HepG2 (cell line): Measurements from ENCODE around the gene TACR3. TPM values are rescaled to one million over a fixed set of nuclear protein-coding genes. Genes with fewer than 3 reads are reported as not detected.
A peak's percentile ranks its signal among the peaks of the same experiment; 100 is the strongest.

ENCODE experiments used
- ATAC-seq: fragments of 200-7000 bp; cut with Tn5 transposase; 3 replicates; pipeline ENCODE4 v1.9.1; 2020; ENCODE audit warnings: mild to moderate bottlenecking, moderate library complexity
- BruUV-seq: library from RNA; stranded (reverse); fragments of 400-500 nt; replicated peaks from 2 replicates; lab custom pipeline; 2021; lab: Mats Ljungman, UMichigan
- CTCF ChIA-PET: fragments of 300-600 bp; formaldehyde crosslinking; extraction: SDS; loops from one replicate; lab custom pipeline; 2021; ENCODE audit warnings: low total read pairs, inconsistent platforms, low intra/inter-chr PET ratio; lab: Yijun Ruan, JAX
- POLR2A ChIA-PET: fragments of 350-600 bp; sonication (Branson Sonifier 250); formaldehyde crosslinking; loops from one replicate; lab custom pipeline; 2020; ENCODE audit warnings: antibody characterized with exemption, inconsistent platforms; lab: Yijun Ruan, JAX
- DNase-seq: peaks from one replicate; pipeline ENCODE4 v3.0.0-alpha.2; 2015; ENCODE audit warnings: low spot score
- FAIRE-seq: peaks from 3 replicates; lab custom pipeline; 2011; peaks lifted over from hg19 to GRCh38; lab: Jason Lieb, UNC
- H2AFZ ChIP-seq: one replicate; pipeline ENCODE4 v1.6.1; 2011; ENCODE audit warnings: low read length, inconsistent platforms
- H3K27ac ChIP-seq: fragments of 300-600 bp; 3 replicates; pipeline ENCODE4 v1.8.0; 2011; ENCODE audit warnings: mixed run types, mild to moderate bottlenecking, mixed read lengths, low read length, inconsistent platforms; ENCODE audit not compliant: insufficient read depth; ENCODE audit errors: extremely low read length
- H3K27me3 ChIP-seq, 2 experiments: fragments of 200-600 bp in 1 of 2; 2 replicates in 1 of 2; 3 replicates in 1 of 2; pipeline versions ENCODE4 v1.6.0 to v1.8.0; 2011; ENCODE audit warnings: low read length in 2 of 2, mild to moderate bottlenecking in 2 of 2, moderate library complexity in 2 of 2, inconsistent platforms in 1 of 2; ENCODE audit not compliant: insufficient read depth in 2 of 2, control insufficient read depth in 1 of 2
- H3K36me3 ChIP-seq, 2 experiments: fragments of 200-600 bp in 1 of 2; replicated peaks in 1 of 2; 2 replicates in 1 of 2; 3 replicates in 1 of 2; pipeline versions ENCODE4 v1.5.1 to v1.8.0; 2011; ENCODE audit warnings: low read length in 2 of 2, inconsistent platforms in 1 of 2; ENCODE audit not compliant: insufficient read depth in 2 of 2, control insufficient read depth in 1 of 2
- H3K4me1 ChIP-seq: 2 replicates; pipeline ENCODE4 v1.5.1; 2012; ENCODE audit warnings: low read length, inconsistent platforms; ENCODE audit not compliant: insufficient read depth
- H3K4me2 ChIP-seq: 2 replicates; pipeline ENCODE4 v1.6.0; 2011; ENCODE audit warnings: low read depth, low read length, inconsistent platforms
- H3K4me3 ChIP-seq, 3 experiments: fragments of 200-600 bp in 1 of 3; sonication (generic), shearing (Covaris generic) in 1 of 3; replicated peaks in 1 of 3; 2 replicates each; pipeline ENCODE4 v1.5.1; 2011 to 2016; ENCODE audit warnings: low read length in 3 of 3, inconsistent platforms in 2 of 3, low read depth in 2 of 3, mild to moderate bottlenecking in 2 of 3, control low read depth in 1 of 3, mixed read lengths in 1 of 3; ENCODE audit not compliant: insufficient read depth in 1 of 3
- H3K79me2 ChIP-seq: one replicate; pipeline ENCODE4 v1.6.1; 2011; ENCODE audit warnings: low read length, inconsistent platforms; ENCODE audit not compliant: insufficient read depth
- H3K9ac ChIP-seq: 2 replicates; pipeline ENCODE4 v1.6.0; 2011; ENCODE audit warnings: mild to moderate bottlenecking, low read depth, low read length, inconsistent platforms; ENCODE audit not compliant: insufficient read depth
- H3K9me3 ChIP-seq: 2 replicates; pipeline ENCODE4 v1.5.1; 2012; ENCODE audit warnings: mild to moderate bottlenecking, low read length
- H4K20me1 ChIP-seq: 2 replicates; pipeline ENCODE4 v1.6.0; 2011; ENCODE audit warnings: inconsistent platforms, mild to moderate bottlenecking, low read length, moderate library complexity; ENCODE audit not compliant: insufficient read depth
- ATF3 ChIP-seq: sonication (generic); formaldehyde crosslinking; IDR thresholded peaks from 2 replicates; pipeline ENCODE4 v1.4.0; 2020; ENCODE audit warnings: missing genetic modification reagents
- DDIT3 ChIP-seq: sonication (generic); formaldehyde crosslinking; IDR thresholded peaks from 2 replicates; pipeline ENCODE4 v1.4.0; 2020; ENCODE audit warnings: mild to moderate bottlenecking, missing genetic modification reagents
- EHMT2 ChIP-seq: fragments of 200-600 bp; sonication (generic); IDR thresholded peaks from 2 replicates; pipeline ENCODE4 v1.7.0; 2017; ENCODE audit warnings: antibody characterized with exemption, low read depth, low read length, borderline replicate concordance
- FOSL2 ChIP-seq: sonication (generic); formaldehyde crosslinking; IDR thresholded peaks from 2 replicates; pipeline ENCODE4 v1.4.0; 2020; ENCODE audit warnings: missing genetic modification reagents
- FOXA3 ChIP-seq: IDR thresholded peaks from 2 replicates; pipeline ENCODE4 v1.6.1; 2016; ENCODE audit warnings: missing genetic modification reagents, missing compliant biosample characterization
- FOXO4 ChIP-seq: sonication (generic); formaldehyde crosslinking; conservative IDR thresholded peaks from 2 replicates; pipeline ENCODE4 v1.8.1; 2023; ENCODE audit warnings: missing genetic modification reagents
- KMT2B ChIP-seq: IDR thresholded peaks from 2 replicates; pipeline ENCODE4 v1.6.1; 2016; ENCODE audit warnings: missing genetic modification reagents, missing compliant biosample characterization
- MAFF ChIP-seq: IDR thresholded peaks from 2 replicates; pipeline ENCODE4 v1.6.1; 2011; ENCODE audit warnings: low read depth, low read length, improper control_type of control experiment
- MAFK ChIP-seq, 2 experiments: IDR thresholded peaks in 1 of 2; conservative IDR thresholded peaks in 1 of 2; 2 replicates each; pipeline ENCODE4 v1.6.1; 2011; ENCODE audit warnings: improper control_type of control experiment in 2 of 2, low read length in 2 of 2
- NFE2 ChIP-seq: sonication (generic); formaldehyde crosslinking; IDR thresholded peaks from 2 replicates; pipeline ENCODE4 v1.4.0; 2020; ENCODE audit warnings: missing genetic modification reagents
- NFE2L2 ChIP-seq: fragments of 150-350 bp; IDR thresholded peaks from 2 replicates; pipeline ENCODE4 v1.6.1; 2014; ENCODE audit warnings: low read length
- SIX4 ChIP-seq: sonication (generic); formaldehyde crosslinking; IDR thresholded peaks from 2 replicates; pipeline ENCODE4 v1.4.0; 2020; ENCODE audit warnings: missing genetic modification reagents
- SOX6 ChIP-seq, 2 experiments: fragments of 450-650 bp in 1 of 2; sonication (generic) in 1 of 2; formaldehyde crosslinking in 1 of 2; IDR thresholded peaks; 2 replicates each; pipeline versions ENCODE4 v1.4.0 to v1.6.1; 2017 to 2020; ENCODE audit warnings: antibody characterized with exemption in 1 of 2, mild to moderate bottlenecking in 1 of 2, missing genetic modification reagents in 1 of 2
- ZFX ChIP-seq: sonication (generic); formaldehyde crosslinking; IDR thresholded peaks from 2 replicates; pipeline ENCODE4 v1.4.0; 2020; ENCODE audit warnings: mild to moderate bottlenecking, low read depth, missing genetic modification reagents, moderate library complexity
- ZNF713 ChIP-seq: sonication (generic); formaldehyde crosslinking; IDR thresholded peaks from 2 replicates; pipeline ENCODE4 v1.4.0; 2020; ENCODE audit warnings: mild to moderate bottlenecking, missing genetic modification reagents
- ZNF784 ChIP-seq: sonication (generic); formaldehyde crosslinking; IDR thresholded peaks from 2 replicates; pipeline ENCODE4 v1.5.1; 2020; ENCODE audit warnings: missing genetic modification reagents, mild to moderate bottlenecking, borderline replicate concordance
- ZNF883 ChIP-seq: sonication (generic); formaldehyde crosslinking; IDR thresholded peaks from 2 replicates; pipeline ENCODE4 v1.5.1; 2020; ENCODE audit warnings: mild to moderate bottlenecking, missing genetic modification reagents; ENCODE audit errors: not compliant biosample characterization
- WGBS: methylation state at CpG from one replicate; pipeline ENCODE4 v1.1.6; 2017; ENCODE audit warnings: low lambda C conversion rate; 5-methylcytosine and 5-hydroxymethylcytosine counted together
- in situ Hi-C: cut with HindIII; loops from 2 replicates; pipeline ENCODE4 v1.10.0; 2017; ENCODE audit warnings: low pct_unique_long_range_greater_than_20kb; ENCODE audit not compliant: extremely low pct_ligation_motif_present
- intact Hi-C: fragments of 100-400 bp; cut with micrococcal nuclease; formaldehyde crosslinking; loops from one replicate; pipeline ENCODE4 v1.10.0; 2022; ENCODE audit not compliant: unreplicated experiment
- polyA plus RNA-seq, 8 experiments: library from polyadenylated mRNA; depleted of rRNA in 3 of 8; stranded (reverse) in 7 of 8; unstranded in 1 of 8; fragments of >200 nt; fragmentation: Illumina TruSeq in 4 of 8; extraction: Trizol in 4 of 8; gene quantifications; 2 replicates each; pipeline versions ENCODE4 v1.2.1 to v1.2.3, GENCODE V29; 2011 to 2016; ENCODE audit warnings: low read depth in 4 of 8, missing spikeins in 1 of 8, mixed read lengths in 1 of 8; ENCODE audit not compliant: insufficient read depth in 1 of 8
- total RNA-seq, 5 experiments: library from RNA; depleted of rRNA; stranded (reverse); fragments of >200 nt; fragmentation: Illumina TruSeq; extraction: Trizol; gene quantifications; 2 replicates each; pipeline ENCODE4 v1.2.3, GENCODE V29; 2016; ENCODE audit warnings: low read depth in 1 of 5

Gene TACR3
- total and polyA plus RNA-seq, 2 of the 13 experiments (the other 11 are each of a cell fraction or from before 2014, with no cell fraction given), result not detected

- POLR2A ChIA-PET, result no interaction called here
- no peak overlapping the region for H3K4me3 ChIP-seq
- no peaks in the 10 kb centered on the region for H3K9me3 ChIP-seq
- H3K36me3 ChIP-seq, result no peaks in the 10 kb centered on the region
- no peak overlapping the region for H3K9ac ChIP-seq
- H3K27me3 ChIP-seq, result no peaks in the 10 kb centered on the region; a peak in 1 of 5 replicates
- DNase-seq, result no peak
- CTCF ChIA-PET, result no interaction called here
- TF ChIP-seq EHMT2 (no peak), SIX4 (CRISPR knock-in tag) (no peak), SOX6 (IDR thresholded peaks at IDR 0.05) (no peak), SOX6 (CRISPR knock-in tag; IDR thresholded peaks at IDR 0.05) (no peak), ZNF784 (CRISPR knock-in tag) (no peak), FOXO4 (CRISPR knock-in tag) (no peak), ZNF883 (no peak)
- in situ Hi-C loops (no loop called here), intact Hi-C loops (no loop called here)
- no peak overlapping the region for H2AFZ ChIP-seq
- no TSS peak for BruUV-seq
- no peak overlapping the region for H3K4me2 ChIP-seq
- no peaks in the 10 kb centered on the region for H3K79me2 ChIP-seq
- ATAC-seq, result no peak
- H3K27ac ChIP-seq, result no peak overlapping the region
- FAIRE-seq, result no peak
- no peaks in the 10 kb centered on the region for H3K4me1 ChIP-seq
- H4K20me1 ChIP-seq, result no peaks in the 10 kb centered on the region
Measured at GRCh38 chr4:103756741-103757140, 37.0 kb upstream of the TACR3 start.

- Histone ChIP-seq H2AFZ (no peak overlapping the region), H3K36me3 (no peaks in the 10 kb centered on the region), H3K4me2 (no peak overlapping the region), H3K79me2 (no peaks in the 10 kb centered on the region), H3K4me1 (no peaks in the 10 kb centered on the region), H3K27me3 (no peaks in the 10 kb centered on the region; a peak in 1 of 5 replicates), H3K27ac (no peak overlapping the region), H3K9me3 (no peaks in the 10 kb centered on the region), H3K4me3 (no peak overlapping the region), H3K9ac (no peak overlapping the region), H4K20me1 (no peaks in the 10 kb centered on the region)
- ChIA-PET CTCF (no interaction called here), POLR2A (no interaction called here)
- BruUV-seq, result no TSS peak
- FAIRE-seq (no peak), ATAC-seq (no peak), DNase-seq (peak; percentile 23)
- in situ Hi-C loops, result no loop called here
- intact Hi-C loops, result loop anchor here (1.0 kb wide), 1 partner anchor 548 kb away; no protein-coding TSS in a partner anchor
- no CpG with 5 or more reads among the region's 3 CpGs for WGBS
- TF ChIP-seq ZNF713 (CRISPR knock-in tag), result no peak
- TF ChIP-seq ZFX (CRISPR knock-in tag), result 0 out of 2 replicates have a peak, but pooled peaks have one; percentile 18
- peak; percentile 27; the same call in 1 of the 2 replicates for TF ChIP-seq MAFF
- peak; percentile 67; the same call in 1 of the 2 replicates for TF ChIP-seq NFE2 (CRISPR knock-in tag)
- TF ChIP-seq MAFK (conservative IDR thresholded peaks at IDR 0.05 in 1 of 2, IDR thresholded peaks at IDR 0.05 in 1 of 2; ENCODE audit: low read length in 2 of 2), result peak; percentile 50 to 80
- TF ChIP-seq KMT2B, result no peak
- TF ChIP-seq DDIT3 (CRISPR knock-in tag), result no peak
- TF ChIP-seq NFE2L2, result peak; percentile 89
- TF ChIP-seq ATF3 (CRISPR knock-in tag), result no peak
- peak; percentile 50; the same call in 1 of the 2 replicates for TF ChIP-seq FOSL2 (CRISPR knock-in tag)
- no peak for TF ChIP-seq FOXA3 (CRISPR knock-in tag)
Measured at GRCh38 chr4:103754844-103755243, 35.1 kb upstream of the TACR3 start.
